Cerebellar cortex (tissue), 1 donor: ENCODE measurements around the gene TFRC.
"Not testable (repeated sequence)": the region's sequence is repeated elsewhere in the genome, so short reads cannot be mapped to it uniquely, and the experiment has no call there.

Experiments used
- DNase-seq: peaks from one replicate; pipeline ENCODE4 v3.0.0-alpha.2; 2015; ENCODE audit warnings: low spot score

Gene TFRC

DNA sequence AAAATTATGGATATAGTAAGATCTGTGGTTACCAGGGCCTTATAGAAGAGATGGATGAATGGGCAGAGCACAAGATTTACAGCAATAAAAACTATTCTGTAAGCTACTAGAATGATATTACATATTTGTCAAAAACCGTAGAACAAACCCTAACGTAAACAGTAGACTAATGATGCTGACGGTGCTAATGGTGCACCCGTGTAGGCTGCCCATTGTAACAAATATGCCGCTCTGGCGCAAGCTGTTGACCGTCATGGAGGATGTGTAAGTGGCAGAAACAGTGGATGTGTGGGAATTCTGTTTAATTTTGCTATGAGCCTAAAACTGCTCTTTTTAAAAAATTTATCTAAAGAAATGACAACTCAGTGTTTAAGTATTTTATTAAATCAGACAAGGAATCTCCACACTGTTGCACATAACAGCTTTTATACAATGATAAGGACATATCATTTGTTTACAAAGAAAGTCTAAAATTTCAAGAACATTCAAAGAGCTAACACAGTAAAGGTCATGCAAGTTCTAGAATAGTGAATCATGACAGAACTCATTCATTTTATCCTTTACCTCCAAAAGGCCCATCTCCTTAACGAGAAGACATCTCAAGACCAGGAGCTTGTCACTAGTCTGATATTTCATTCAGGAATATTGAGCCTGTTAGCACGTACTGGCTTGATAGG, 32.8 kb downstream of the TFRC start:
- DNase-seq, result no peak

DNA sequence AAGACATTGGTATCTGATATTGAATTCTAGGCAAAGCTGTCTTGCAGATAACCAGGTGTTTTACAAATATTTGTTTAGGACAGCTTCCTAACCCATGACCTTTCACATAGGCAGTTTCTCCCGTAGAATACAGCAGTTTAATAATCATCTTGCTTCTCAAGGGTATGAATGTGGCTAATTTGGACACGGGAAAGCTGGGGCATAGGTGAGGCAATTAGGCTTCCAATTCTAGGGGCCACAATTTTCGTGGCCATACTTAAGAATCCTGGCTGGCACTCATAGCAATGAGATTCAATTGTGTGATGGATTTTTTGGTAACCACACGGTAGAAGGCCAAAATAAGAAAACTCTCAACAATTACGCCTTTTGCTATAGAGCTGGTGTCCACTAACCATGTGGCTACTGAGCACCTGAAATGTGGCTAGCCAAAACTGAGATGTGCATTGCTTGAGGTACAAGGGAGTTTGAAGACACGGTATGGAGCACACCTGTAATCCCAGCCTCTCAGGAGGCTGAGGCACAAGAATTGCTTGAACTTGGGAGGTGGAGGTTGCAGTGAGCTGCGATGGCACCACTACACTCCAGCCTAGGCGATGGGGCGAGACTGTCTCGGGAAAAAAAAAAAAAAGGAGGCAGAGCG, 34.4 kb downstream of the TFRC start:
- no peak for DNase-seq

DNA sequence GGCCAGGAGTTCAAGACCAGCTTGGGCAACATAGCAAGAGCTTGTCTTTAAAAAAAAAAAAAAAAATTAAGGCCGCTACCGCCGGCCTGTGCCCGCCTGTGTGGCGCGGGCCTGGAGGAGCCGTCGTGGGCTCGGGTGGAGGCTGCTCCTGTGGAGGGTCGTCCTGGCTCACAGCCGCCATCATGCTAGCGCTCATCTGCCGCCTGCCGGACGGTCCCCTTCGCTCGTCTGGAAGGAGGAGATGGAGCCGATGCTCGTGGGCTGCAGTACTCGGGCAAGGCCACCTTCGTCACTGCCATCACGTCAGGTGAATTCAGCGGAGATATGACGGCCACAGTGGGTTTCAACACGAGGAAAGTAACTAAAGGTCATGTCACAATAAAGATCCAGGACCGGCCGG, 37.4 kb downstream of the TFRC start:
- DNase-seq, result no peak

DNA sequence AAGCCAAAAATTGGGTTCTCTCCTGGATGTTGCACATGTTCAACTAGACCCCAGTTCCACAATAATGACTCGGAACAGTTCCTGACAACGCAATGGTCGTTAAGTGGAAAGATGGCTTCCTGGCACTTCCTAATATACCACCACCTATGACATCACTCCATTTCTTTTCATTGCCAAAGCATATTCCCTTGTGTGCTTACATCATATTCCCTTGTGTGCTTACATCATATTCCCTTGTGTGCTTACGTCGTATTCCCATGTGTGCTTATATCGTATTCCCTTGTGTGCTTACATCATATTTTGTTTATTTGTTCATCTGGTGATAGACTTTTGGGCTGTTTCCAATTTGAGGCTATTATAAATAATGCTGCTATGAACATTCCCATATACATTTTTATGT, 39.2 kb downstream of the TFRC start:
- no peak for DNase-seq

DNA sequence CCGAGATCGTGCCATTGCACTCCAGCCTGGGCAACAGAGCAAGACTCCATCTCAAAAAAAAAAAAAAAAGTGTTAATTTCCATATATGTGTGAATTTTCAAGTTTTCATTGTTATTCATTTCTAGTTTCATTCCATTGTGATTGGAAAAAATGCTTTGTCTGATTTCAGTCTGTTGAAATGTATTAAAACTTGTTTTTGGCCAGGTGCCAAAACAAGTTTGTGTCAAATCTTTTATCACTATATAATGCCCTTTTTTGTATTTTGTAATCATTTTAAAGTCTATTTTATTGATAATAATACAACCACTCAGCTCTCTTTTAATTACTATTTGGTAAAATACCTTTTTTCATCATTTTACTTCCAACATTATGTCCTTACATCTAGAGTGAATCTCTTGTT, 42.5 kb downstream of the TFRC start:
- DNase-seq, result no peak

DNA sequence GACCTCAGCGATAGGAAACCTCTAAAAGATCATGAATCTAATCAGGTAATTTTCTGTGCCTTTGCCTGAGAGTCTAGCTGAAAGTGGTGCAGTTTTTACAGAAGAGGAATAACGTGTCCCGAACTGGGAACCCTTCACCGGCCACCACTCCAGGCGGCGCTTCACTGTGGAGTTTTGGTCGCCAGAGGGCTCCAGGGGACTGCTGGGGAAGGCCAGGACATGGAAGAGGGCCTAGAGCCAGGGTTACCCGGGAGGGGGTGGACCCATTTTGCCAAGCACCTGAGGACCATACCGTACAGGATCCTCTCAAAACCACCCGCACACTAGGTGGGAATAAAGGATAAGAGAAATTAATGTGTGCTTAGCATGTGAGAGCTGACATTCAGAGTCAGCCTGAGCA, 55.8 kb downstream of the TFRC start:
- DNase-seq, result peak; percentile 20

GRCh38 chr3:196024968-196025367, 56.9 kb downstream of the TFRC start:
- DNase-seq, result no peak

DNA sequence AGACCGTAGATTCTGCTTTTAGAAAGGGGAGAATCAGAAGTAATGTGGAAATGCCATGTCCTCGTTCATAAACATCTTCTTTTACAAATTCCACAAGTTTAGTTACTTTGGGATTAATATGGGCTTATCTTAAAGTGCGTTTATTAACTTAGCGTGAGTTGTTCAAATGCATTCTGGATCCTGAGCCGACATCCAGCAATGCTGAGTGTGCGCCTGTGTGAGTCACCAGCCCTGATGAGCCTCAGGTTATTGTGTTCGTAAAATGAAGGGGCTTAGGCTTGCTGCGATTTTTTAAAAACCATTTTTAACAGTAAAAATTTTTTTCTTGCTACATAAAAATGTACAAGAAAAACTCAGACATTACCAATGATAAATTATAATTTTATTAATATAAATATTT, 57.9 kb downstream of the TFRC start:
- no peak for DNase-seq

- DNase-seq, result not testable (repeated sequence)
Observed at GRCh38 chr3:196022499-196022878, 59.4 kb downstream of the TFRC start.

GRCh38 chr3:196020373-196020772, 61.5 kb downstream of the TFRC start:
- DNase-seq, result no peak

- DNase-seq, result not testable (repeated sequence)
Observed at GRCh38 chr3:196019576-196019975, 62.3 kb downstream of the TFRC start.

DNA sequence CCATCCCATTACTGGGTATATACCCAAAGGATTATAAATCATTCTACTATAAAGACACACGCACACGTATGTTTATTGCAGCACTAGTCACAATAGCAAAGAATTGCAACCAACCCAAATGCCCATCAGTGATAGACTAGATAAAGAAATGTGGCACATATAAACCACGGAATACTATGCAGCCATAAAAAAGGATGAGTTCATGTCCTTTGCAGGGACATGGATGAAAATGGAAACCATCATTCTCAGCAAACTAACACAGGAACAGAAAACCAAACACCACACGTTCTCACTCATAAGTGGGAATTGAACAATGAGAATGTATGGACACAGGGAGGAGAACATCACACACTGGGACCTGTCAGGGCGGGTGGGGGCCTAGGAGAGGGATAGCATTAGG, 63.7 kb downstream of the TFRC start:
- not testable (repeated sequence) for DNase-seq

DNA sequence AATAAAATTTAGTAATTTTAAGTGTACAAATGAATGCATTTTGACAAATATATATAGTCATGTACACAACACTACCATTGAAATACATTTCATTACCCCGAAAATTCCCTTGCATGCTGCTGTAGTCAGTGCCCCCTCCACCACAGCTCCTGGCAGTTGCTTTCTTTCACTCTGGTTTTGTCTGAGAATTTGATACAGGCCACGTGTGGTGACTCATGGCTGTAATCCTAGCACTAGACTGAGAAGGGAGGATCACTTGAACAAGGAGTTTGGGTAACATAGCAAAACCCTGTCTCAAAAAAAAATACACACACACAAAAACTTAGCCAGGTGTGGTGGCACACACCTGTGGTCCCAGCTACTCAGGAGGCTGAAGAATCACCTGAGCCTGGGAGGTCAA, 65.4 kb downstream of the TFRC start:
- no peak for DNase-seq

DNA sequence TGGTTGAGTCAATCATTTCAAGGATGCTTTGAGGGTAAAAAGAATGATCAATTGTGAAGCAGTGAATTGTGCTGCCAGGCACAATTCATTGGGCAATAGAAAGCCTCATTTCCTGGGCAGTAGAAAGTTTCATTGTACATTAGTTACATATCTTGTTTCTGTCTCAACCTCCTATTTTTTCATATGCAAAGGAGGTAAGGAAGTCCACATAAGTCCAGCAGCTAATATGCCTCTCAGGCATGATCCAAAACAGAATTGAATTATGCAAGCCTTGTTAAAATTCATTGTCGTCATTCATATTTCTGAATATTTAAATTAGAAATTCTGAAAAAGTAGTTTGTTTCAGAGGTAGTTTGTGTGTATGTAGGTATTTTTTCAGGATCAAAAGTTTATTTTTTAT, 65.8 kb downstream of the TFRC start:
- DNase-seq, result no peak

- DNase-seq, result no peak
Observed at GRCh38 chr3:196013587-196014487, 68.1 kb downstream of the TFRC start.

DNA sequence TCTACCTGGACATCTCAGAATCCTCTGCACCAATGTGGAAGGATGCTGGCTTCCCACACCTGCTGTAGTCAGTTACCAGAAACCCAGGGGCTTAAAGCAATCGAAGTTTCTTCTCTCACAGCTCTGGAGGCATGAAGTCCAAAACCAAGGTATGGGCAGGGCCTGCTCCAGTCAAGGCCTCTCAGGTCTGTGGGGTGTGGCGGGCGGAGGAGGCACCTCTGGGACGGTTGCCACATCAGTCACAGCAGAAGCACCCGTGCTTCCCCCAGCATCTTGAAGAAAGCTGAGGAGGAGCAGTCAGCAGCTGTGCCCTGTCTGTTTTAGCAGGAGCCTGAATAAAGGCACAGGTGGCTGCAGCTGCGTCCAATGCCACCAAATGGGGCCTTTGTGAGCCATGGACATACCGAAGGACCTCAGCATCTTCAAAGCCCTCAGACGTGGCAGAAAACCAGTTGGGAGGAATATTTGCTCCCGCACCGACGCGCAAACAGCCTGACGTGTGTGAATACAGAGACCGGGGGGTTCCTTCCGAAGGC, 68.9 kb downstream of the TFRC start:
- no peak for DNase-seq

DNA sequence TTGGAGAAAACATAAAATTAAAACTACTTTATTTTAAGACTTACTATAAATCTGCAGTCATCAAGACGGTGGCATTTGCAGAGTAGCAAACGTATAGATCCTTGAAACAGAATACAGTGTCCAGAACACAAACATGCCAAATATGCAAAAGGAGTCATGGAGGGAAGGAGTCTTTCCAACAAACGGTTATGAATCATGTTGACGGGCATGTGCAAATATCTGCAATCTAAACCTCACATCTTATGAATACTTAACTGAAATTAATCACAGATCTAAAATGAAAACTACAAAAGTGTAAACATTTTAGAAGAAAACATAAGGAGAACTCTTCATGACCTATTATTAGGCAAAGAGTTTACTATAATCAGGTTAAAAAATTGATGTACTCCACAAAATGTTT, 69.4 kb downstream of the TFRC start:
- no peak for DNase-seq

DNA sequence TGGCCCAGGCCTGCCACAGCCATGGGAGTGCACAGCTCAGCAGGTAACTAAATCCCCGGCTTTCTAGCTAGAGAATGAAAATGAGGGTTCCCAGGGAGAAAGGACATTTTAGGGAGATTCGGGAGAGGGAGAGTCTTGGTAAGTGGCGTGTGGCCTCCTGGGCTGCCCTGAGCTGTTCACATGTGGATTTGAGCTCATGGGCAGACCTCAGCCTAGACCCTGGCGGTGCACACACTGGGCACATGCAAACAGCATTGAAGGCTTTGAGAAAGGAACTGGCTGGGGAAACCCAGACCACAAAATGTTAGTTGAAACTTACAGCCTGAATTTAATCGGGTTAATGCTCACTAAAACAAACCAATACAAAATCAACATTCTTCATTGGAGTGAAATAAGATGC, 72.4 kb downstream of the TFRC start:
- DNase-seq, result no peak

GRCh38 chr3:196008929-196009328, 73.0 kb downstream of the TFRC start:
- DNase-seq, result no peak

- no peak for DNase-seq
Observed at GRCh38 chr3:196008387-196008786, 73.5 kb downstream of the TFRC start.

GRCh38 chr3:196007744-196008335, 74.0 kb downstream of the TFRC start:
- DNase-seq, result no peak

DNA sequence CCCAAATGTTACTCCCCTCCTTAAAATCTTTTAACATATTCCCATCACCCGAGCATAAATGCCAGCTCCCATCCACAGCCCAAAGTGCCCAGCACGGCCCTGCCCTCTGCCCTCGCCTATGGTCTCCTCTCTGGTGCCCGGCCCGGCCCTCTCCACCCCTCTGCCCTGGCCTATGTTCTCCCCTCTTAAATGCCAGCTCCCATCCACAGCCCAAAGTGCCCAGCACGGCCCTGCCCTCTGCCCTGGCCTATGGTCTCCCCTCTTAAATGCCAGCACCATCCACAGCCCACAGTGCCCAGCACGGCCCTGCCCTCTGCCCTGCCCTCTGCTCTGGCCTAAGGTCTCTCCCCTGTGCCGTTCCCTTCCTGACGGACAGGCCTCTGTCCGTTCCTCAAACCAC, 76.6 kb downstream of the TFRC start:
- not testable (repeated sequence) for DNase-seq
